GM23338 (cell line): ENCODE results near the gene MBNL1. TPM values are rescaled to one million over a fixed set of nuclear protein-coding genes. Genes with fewer than 3 reads are reported as not detected.
"Not testable (repeated sequence)": the region's sequence is repeated elsewhere in the genome, so short reads cannot be mapped to it uniquely, and the experiment has no call there.

Experiments used
- ATAC-seq: fragments of 200-7000 bp; cut with Tn5 transposase; 3 replicates; pipeline ENCODE4 v1.9.1; 2020
- DNase-seq: peaks from one replicate; pipeline ENCODE4 v3.0.0-alpha.2; 2015; ENCODE audit warnings: low spot score
- H2AFZ ChIP-seq: fragments of 200-600 bp; sonication (generic); 2 replicates; pipeline ENCODE4 v1.8.0; 2016; ENCODE audit warnings: antibody characterized with exemption, mild to moderate bottlenecking, moderate library complexity
- H3F3A ChIP-seq: fragments of 200-600 bp; sonication (generic); replicated peaks from 2 replicates; pipeline ENCODE4 v1.8.0; 2017; ENCODE audit warnings: antibody characterized with exemption, mixed run types, low read depth
- H3K27ac ChIP-seq: fragments of 200-600 bp; sonication (generic); 2 replicates; pipeline ENCODE4 v1.6.1; 2016; ENCODE audit warnings: low read depth
- H3K27me3 ChIP-seq: fragments of 200-600 bp; sonication (generic); 2 replicates; pipeline ENCODE4 v1.8.0; 2016; ENCODE audit warnings: mild to moderate bottlenecking, mixed run types, moderate library complexity; ENCODE audit not compliant: insufficient read depth
- H3K36me3 ChIP-seq: fragments of 200-600 bp; sonication (generic); 2 replicates; pipeline ENCODE4 v1.8.0; 2016; ENCODE audit warnings: mild to moderate bottlenecking; ENCODE audit not compliant: insufficient read depth
- H3K4me1 ChIP-seq: fragments of 200-600 bp; sonication (generic); 2 replicates; pipeline ENCODE4 v1.8.0; 2016; ENCODE audit warnings: mild to moderate bottlenecking, moderate library complexity; ENCODE audit not compliant: insufficient read depth
- H3K4me2 ChIP-seq: fragments of 200-600 bp; sonication (generic); 2 replicates; pipeline ENCODE4 v1.7.1; 2017; ENCODE audit warnings: mixed run types
- H3K4me3 ChIP-seq: fragments of 200-600 bp; sonication (generic); 2 replicates; pipeline ENCODE4 v1.6.1; 2016; ENCODE audit warnings: mixed run types
- H3K79me2 ChIP-seq: fragments of 200-600 bp; sonication (generic); replicated peaks from 2 replicates; pipeline ENCODE4 v1.8.0; 2017; ENCODE audit warnings: mild to moderate bottlenecking; ENCODE audit not compliant: insufficient read depth
- H3K9me2 ChIP-seq: fragments of 200-600 bp; sonication (generic); 2 replicates; pipeline ENCODE4 v1.8.0; 2017; ENCODE audit not compliant: insufficient read depth
- H4K20me1 ChIP-seq: fragments of 200-600 bp; sonication (generic); replicated peaks from 2 replicates; pipeline ENCODE4 v1.8.0; 2017; ENCODE audit warnings: mild to moderate bottlenecking; ENCODE audit not compliant: insufficient read depth
- H3K27ac Mint-ChIP-seq: 2 replicates; pipeline ENCODE4 v1.8.0; 2020; ENCODE audit warnings: inconsistent platforms, mild to moderate bottlenecking, moderate library complexity, mixed read lengths
- H3K27me3 Mint-ChIP-seq: 3 replicates; pipeline ENCODE4 v1.8.0; 2022; ENCODE audit warnings: low read depth, mild to moderate bottlenecking, moderate library complexity, mixed read lengths, inconsistent platforms; ENCODE audit not compliant: insufficient read depth, poor library complexity
- H3K36me3 Mint-ChIP-seq: 3 replicates; pipeline ENCODE4 v1.8.0; 2021; ENCODE audit warnings: low read depth, mild to moderate bottlenecking, inconsistent platforms, moderate library complexity, mixed read lengths
- H3K4me1 Mint-ChIP-seq: 3 replicates; pipeline ENCODE4 v1.8.0; 2020; ENCODE audit warnings: mild to moderate bottlenecking, inconsistent platforms, mixed read lengths
- H3K4me3 Mint-ChIP-seq: 3 replicates; pipeline ENCODE4 v1.8.0; 2021; ENCODE audit warnings: moderate library complexity, mild to moderate bottlenecking, inconsistent platforms, mixed read lengths
- H3K9me3 Mint-ChIP-seq: 3 replicates; pipeline ENCODE4 v1.8.0; 2020; ENCODE audit warnings: moderate library complexity, mild to moderate bottlenecking, inconsistent platforms, mixed read lengths
- ETS1 ChIP-seq: IDR thresholded peaks from 2 replicates; pipeline ENCODE4 v1.6.1; 2016; ENCODE audit warnings: antibody characterized with exemption
- EZH2 ChIP-seq: fragments of 200-600 bp; sonication (generic); IDR thresholded peaks from one replicate; pipeline ENCODE4 v1.8.0; 2017; ENCODE audit warnings: antibody characterized with exemption, mild to moderate bottlenecking, low read depth; ENCODE audit not compliant: unreplicated experiment
- JUNB ChIP-seq: IDR thresholded peaks from one replicate; pipeline ENCODE4 v1.6.1; 2016; ENCODE audit warnings: antibody characterized with exemption; ENCODE audit not compliant: unreplicated experiment
- REST ChIP-seq: IDR thresholded peaks from one replicate; pipeline ENCODE4 v1.6.1; 2018; ENCODE audit warnings: antibody characterized with exemption; ENCODE audit not compliant: unreplicated experiment
- STAT1 ChIP-seq: IDR thresholded peaks from one replicate; pipeline ENCODE4 v1.6.1; 2016; ENCODE audit warnings: antibody characterized with exemption; ENCODE audit not compliant: unreplicated experiment
- ZNF331 ChIP-seq: fragments of 250-450 bp; sonication (Bioruptor Pico); IDR thresholded peaks from 2 replicates; pipeline ENCODE4 v1.5.0; 2020; ENCODE audit warnings: low read depth, mild to moderate bottlenecking, moderate library complexity
- ZNF462 ChIP-seq: fragments of 250-450 bp; sonication (Bioruptor Pico); IDR thresholded peaks from 2 replicates; pipeline ENCODE4 v1.5.0; 2020; ENCODE audit warnings: mild to moderate bottlenecking, moderate library complexity
- polyA plus RNA-seq: library from polyadenylated mRNA; unstranded; fragments of >200 nt; fragmentation: Nextera tagmentation; extraction: Ambion mirVana; gene quantifications from 2 replicates; pipeline ENCODE4 v1.2.1, GENCODE V29; 2016
- total RNA-seq: library from RNA; depleted of rRNA; stranded (reverse); fragments of >200 nt; shearing (Covaris generic); gene quantifications from 2 replicates; pipeline ENCODE4 v1.2.3, GENCODE V29; 2014

Gene MBNL1
- total and polyA plus RNA-seq, 2 experiments from 2014 or later, result 9.4 to 23.2 TPM

- TF ChIP-seq REST (no peak), STAT1 (no peak), ZNF331 (CRISPR knock-in tag) (no peak), EZH2 (no peak)
These were observed 96.4 kb downstream of the MBNL1 start (continued) for GRCh38 chr3:152365126-152365525.

GRCh38 chr3:152365766-152366593 lies 97.3 kb downstream of the MBNL1 start:
- ATAC-seq (no peak), DNase-seq (no peak)
- Histone ChIP-seq H4K20me1 (no peaks in the 10 kb centered on the region; the same call in 1 of the 2 replicates), H3K4me2 (no peak overlapping the region), H3K4me3 (no peak overlapping the region), H3K9me2 (no peaks in the 10 kb centered on the region), H3K27me3 (no peaks in the 10 kb centered on the region), H3K36me3 (no peaks in the 10 kb centered on the region), H3K79me2 (peaks cover 61% of the 10 kb centered on the region), H3F3A (no peaks in the 10 kb centered on the region), H3K4me1 (peaks cover 7% of the 10 kb centered on the region; the same call in 1 of the 2 replicates), H3K27ac (no peak overlapping the region), H2AFZ (no peak overlapping the region)
- no peak overlapping the region for H3K27ac Mint-ChIP-seq
- TF ChIP-seq STAT1 (no peak), EZH2 (no peak), JUNB (no peak), ZNF462 (CRISPR knock-in tag) (no peak), ETS1 (no peak)
- H3K4me3 Mint-ChIP-seq, result no peak overlapping the region
- peaks cover 19% of the 10 kb centered on the region for H3K4me1 Mint-ChIP-seq
- H3K27me3 Mint-ChIP-seq, result peaks cover 2% of the 10 kb centered on the region
- peaks cover 3% of the 10 kb centered on the region; the same call in 2 of the 3 replicates for H3K9me3 Mint-ChIP-seq
- H3K36me3 Mint-ChIP-seq, result peaks cover 16% of the 10 kb centered on the region; the same call in 2 of the 3 replicates

- not testable (repeated sequence) for H3F3A ChIP-seq, H2AFZ ChIP-seq, H3K4me3 Mint-ChIP-seq, H3K27me3 ChIP-seq, DNase-seq, H3K27ac ChIP-seq, H3K4me1 ChIP-seq, H3K4me2 ChIP-seq, H3K9me3 Mint-ChIP-seq, H3K36me3 ChIP-seq, H3K27me3 Mint-ChIP-seq, H3K4me1 Mint-ChIP-seq, H3K27ac Mint-ChIP-seq, H3K9me2 ChIP-seq, H4K20me1 ChIP-seq, ATAC-seq, H3K4me3 ChIP-seq
- H3K79me2 ChIP-seq, result peaks cover 73% of the 10 kb centered on the region
- H3K36me3 Mint-ChIP-seq, result peaks cover 24% of the 10 kb centered on the region
These were observed 98.5 kb downstream of the MBNL1 start for GRCh38 chr3:152367192-152367591.
